ENCODE data around the gene VWA5B1.
"Not testable (repeated sequence)": the region's sequence is repeated elsewhere in the genome, so short reads cannot be mapped to it uniquely, and the experiment has no call there.

VWA5B1 gene

GRCh38 chr1:20278692-20279130, 12.0 kb upstream of the VWA5B1 start:
- FAIRE-seq (no peak), DNase-seq (ENCODE audit: insufficient read length, low spot score) (no peak)

GRCh38 chr1:20279509-20279908, 11.2 kb upstream of the VWA5B1 start:
- FAIRE-seq: no peak

GRCh38 chr1:20280341-20280740, 10.3 kb upstream of the VWA5B1 start:
- DNase-seq (ENCODE audit: insufficient read length, low spot score): no peak
- no peak for FAIRE-seq

More at GRCh38 chr1:20279509-20279908, 11.2 kb upstream of the VWA5B1 start:
- peak; percentile 40 for DNase-seq (ENCODE audit: insufficient read length, low spot score)

- DNase-seq (ENCODE audit: insufficient read length, low spot score) (no peak), FAIRE-seq (no peak)
Observed at GRCh38 chr1:20280906-20281305, 9.8 kb upstream of the VWA5B1 start.

DNA sequence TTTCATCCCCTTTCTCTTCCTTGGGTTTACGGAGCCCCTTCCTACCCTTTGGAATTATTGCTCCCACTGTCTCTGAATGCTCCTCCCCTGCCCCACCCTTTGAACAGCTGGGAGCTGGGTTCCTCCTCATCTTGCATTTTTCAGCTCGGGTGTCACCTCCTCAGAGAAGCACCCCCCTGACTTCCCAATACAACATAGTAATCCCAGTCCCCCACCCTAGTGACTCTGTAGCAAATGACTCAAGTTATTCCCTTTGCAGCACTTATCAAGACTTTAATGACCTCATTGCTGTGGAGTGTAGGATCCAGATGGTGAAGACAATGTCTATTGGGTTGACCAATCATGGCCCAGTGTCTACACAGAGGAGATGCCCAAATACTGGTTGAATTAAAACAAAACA, 8.9 kb upstream of the VWA5B1 start:
- DNase-seq (ENCODE audit: insufficient read length, low spot score) (peak; percentile 33), FAIRE-seq (no peak)

- FAIRE-seq (no peak), DNase-seq (ENCODE audit: insufficient read length, low spot score) (no peak)
Observed at GRCh38 chr1:20282533-20282932, 8.1 kb upstream of the VWA5B1 start.

DNA sequence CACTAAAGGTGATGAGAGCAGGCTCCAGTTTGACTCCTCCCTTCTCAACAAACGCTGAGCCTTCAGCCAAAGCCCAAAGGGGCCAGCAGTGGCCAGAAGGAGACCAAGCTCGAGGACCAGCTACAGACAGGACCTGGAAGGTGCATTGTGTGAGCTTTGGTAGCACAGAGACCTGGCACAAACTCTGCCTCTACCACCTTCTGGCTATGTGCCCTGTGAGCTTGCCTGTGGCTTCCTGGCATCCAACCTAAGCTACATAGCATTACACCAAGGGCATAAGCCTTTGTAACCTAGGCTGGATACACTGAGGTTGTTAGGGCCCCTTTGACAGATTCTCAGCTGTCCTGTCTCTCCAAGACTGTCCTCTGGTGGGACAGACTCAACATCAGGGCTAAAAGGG, 6.6 kb upstream of the VWA5B1 start:
- FAIRE-seq (no peak), DNase-seq (ENCODE audit: insufficient read length, low spot score) (no peak)

DNA sequence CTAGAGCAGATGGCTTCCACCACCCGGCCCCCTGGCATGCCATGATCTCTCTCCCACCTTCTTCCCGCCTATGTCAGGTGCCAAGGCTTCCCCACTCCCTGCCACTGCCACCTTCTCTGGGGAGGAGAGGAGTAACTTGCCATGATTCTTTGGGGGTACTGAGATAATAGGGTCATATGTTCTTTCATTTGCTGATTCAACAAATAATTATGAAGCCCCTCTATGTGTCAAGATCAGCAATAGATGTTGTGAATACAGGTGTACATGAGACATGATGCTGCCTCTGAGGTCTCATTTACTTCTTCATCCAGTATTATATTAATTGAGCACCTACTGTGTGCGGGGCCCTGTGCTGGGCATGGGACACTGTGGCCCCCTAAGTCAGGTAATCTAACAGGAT, 6.0 kb upstream of the VWA5B1 start:
- FAIRE-seq: no peak
- DNase-seq (ENCODE audit: insufficient read length, low spot score): no peak

DNA sequence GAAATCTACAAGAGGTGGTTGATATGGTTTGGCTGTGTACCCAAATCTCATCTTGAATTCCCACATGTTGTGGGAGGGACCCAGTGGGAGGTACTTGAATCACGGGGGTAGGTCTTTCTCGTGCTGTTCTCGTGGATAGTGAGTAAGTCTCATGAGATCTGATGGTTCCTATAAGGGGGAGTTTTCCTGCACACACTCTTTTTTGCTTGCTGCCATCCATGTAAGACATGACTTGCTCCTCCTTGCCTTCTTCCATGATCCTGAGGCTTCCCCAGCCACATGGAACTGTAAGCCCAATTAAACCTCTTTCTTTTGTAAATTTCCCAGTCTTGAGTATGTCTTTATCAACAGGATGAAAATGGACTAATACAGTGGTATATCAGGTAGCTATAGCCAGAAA, 5.2 kb upstream of the VWA5B1 start:
- FAIRE-seq (no peak), DNase-seq (ENCODE audit: insufficient read length, low spot score) (no peak)

GRCh38 chr1:20287696-20288095, 3.0 kb upstream of the VWA5B1 start:
- not testable (repeated sequence) for FAIRE-seq; DNase-seq (ENCODE audit: insufficient read length, low spot score)

DNA sequence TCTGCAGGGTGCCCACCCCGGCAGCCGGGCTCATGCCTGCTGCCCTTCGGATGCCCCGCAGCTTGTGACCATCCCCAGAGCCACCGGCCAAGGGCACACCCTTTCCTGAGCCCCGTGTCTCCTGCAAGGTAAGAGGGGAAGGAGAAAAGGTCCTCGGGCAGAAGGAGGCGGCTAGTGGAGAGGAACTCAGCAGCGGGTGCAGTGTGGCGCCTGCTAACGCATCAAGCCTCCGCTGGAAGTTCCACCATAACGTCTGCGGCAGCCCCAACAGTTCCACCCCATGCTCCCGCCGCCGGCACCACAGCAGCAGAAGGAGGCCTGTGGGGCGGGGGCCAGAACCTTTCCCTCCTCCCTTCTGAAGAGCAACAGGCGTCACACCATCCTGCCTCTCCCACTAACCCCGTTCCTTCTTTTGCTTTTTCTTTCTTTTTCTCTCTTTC, 990 bp downstream of the VWA5B1 start:
- DNase-seq (ENCODE audit: insufficient read length, low spot score) (no peak), FAIRE-seq (no peak)

- FAIRE-seq (no peak), DNase-seq (ENCODE audit: insufficient read length, low spot score) (no peak)
Observed at GRCh38 chr1:20298626-20299025, 8.0 kb downstream of the VWA5B1 start.

GRCh38 chr1:20301463-20302107, 10.9 kb downstream of the VWA5B1 start:
- FAIRE-seq: no peak
- DNase-seq (ENCODE audit: insufficient read length, low spot score): no peak

DNA sequence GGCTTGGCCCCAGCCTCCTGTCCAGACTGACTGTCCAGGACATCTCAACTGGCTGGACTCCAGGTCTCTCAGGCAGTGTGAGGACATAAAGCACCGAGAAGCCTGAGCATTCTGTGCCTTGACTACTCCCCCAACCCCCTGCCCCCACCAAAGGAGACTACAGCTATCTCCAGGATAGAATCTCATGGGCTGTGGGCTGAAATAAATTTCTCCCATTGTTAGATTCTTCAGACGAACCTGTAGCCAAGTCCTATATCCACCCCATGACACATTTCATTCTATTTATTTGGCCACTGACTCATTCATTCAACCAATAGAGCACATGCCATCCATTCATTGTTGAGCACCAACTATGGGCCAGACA, 11.4 kb downstream of the VWA5B1 start:
- FAIRE-seq: no peak
- DNase-seq (ENCODE audit: insufficient read length, low spot score): no peak

DNA sequence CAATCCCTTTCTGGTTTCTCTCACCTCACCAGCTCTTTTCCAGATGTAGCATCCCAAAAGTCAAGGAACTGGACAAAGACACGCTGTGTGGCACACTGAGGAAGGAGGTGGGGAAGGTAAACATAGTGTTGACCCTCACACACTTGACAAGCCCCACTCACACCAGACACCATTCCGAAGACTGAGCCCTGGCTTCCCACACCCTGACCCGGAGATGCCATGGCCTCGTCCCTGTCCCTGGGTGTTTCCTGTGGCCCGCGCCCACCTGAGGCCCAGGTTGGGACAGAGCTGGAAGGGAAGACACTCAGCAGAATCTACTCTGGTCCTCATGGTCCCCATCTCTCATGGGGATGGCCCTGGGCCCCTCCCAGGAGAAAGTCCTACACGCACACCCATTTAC, 16.4 kb downstream of the VWA5B1 start:
- FAIRE-seq: no peak
- DNase-seq (ENCODE audit: insufficient read length, low spot score): no peak

DNA sequence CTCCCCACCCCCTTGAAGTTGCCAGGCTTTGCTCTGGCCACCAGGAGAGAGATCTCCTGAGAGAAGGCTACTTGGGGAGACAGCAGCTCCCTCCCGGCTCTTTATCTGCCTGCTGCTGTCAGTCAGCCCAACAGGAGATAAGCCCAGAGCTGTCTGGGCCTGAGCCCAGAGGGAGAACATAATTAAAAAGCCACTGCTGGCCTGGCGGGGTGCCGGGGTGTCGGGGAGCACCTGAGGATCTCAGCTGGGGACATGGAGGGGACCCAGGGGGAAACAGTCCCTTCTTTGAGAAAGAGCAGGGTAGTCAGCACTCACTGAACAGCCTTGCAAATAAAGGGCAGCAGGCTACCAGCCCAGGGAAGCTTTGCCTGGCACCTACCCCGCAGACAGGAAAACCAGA, 17.9 kb downstream of the VWA5B1 start:
- DNase-seq (ENCODE audit: insufficient read length, low spot score) (no peak), FAIRE-seq (no peak)

- DNase-seq (ENCODE audit: insufficient read length, low spot score) (no peak), FAIRE-seq (no peak)
Observed at GRCh38 chr1:20311289-20311688, 20.6 kb downstream of the VWA5B1 start.

GRCh38 chr1:20312310-20312709, 21.6 kb downstream of the VWA5B1 start:
- DNase-seq (ENCODE audit: insufficient read length, low spot score): no peak
- no peak for FAIRE-seq

GRCh38 chr1:20312818-20313217, 22.1 kb downstream of the VWA5B1 start:
- FAIRE-seq: no peak

GRCh38 chr1:20317471-20317870, 26.8 kb downstream of the VWA5B1 start:
- FAIRE-seq (no peak), DNase-seq (ENCODE audit: insufficient read length, low spot score) (no peak)

More at GRCh38 chr1:20312818-20313217, 22.1 kb downstream of the VWA5B1 start:
- no peak for DNase-seq (ENCODE audit: insufficient read length, low spot score)

DNA sequence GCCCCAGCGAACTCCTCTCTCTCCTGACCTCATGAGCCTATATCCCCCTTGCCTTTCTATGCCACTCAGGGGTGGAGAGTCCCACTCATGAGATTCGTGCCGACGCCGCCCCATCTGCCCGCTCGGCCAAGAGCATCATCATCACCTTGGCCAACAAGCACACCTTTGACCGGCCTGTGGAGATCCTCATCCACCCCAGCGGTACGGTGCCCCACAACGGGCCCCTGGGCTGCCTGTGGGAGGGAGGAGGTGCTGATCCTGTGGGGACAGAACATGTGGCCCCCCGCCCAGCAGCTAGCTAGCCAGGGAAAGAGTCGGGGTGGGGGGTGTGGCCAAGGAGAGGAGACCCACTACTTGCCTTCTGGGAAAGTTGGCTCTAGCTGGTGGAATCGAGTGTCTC, 27.8 kb downstream of the VWA5B1 start:
- DNase-seq (ENCODE audit: insufficient read length, low spot score): no peak
- FAIRE-seq: no peak

GRCh38 chr1:20318971-20319370, 28.3 kb downstream of the VWA5B1 start:
- FAIRE-seq: no peak
- no peak for DNase-seq (ENCODE audit: insufficient read length, low spot score)

Data from HTR-8/SVneo (cell line).